H54 (cell line): Measurements from ENCODE around the gene IRF2BP2.

Experiments used
- DNase-seq: peaks from one replicate; pipeline ENCODE4 v3.0.0; 2011; ENCODE audit warnings: low spot score, mixed read lengths; ENCODE audit not compliant: insufficient read length
- FAIRE-seq: peaks from 3 replicates; lab custom pipeline; 2011; peaks lifted over from hg19 to GRCh38; lab: Jason Lieb, UNC
- POLR2A ChIP-seq: IDR thresholded peaks from 2 replicates; pipeline ENCODE4 v1.6.1; 2011; ENCODE audit warnings: low read depth, mild to moderate bottlenecking, low read length

The IRF2BP2 gene

GRCh38 chr1:234593771-234594504 is 16.0 kb downstream of the IRF2BP2 start:
- no peak for DNase-seq
- FAIRE-seq: no peak
- no peak for TF ChIP-seq POLR2A

GRCh38 chr1:234593109-234593508 is 16.9 kb downstream of the IRF2BP2 start:
- FAIRE-seq (no peak), DNase-seq (no peak)
- TF ChIP-seq POLR2A: no peak

- FAIRE-seq: no peak
- no peak for DNase-seq
- TF ChIP-seq POLR2A: no peak
These were observed 17.7 kb downstream of the IRF2BP2 start for GRCh38 chr1:234592240-234592639.

- no peak for DNase-seq
- TF ChIP-seq POLR2A: no peak
- no peak for FAIRE-seq
These were observed 18.8 kb downstream of the IRF2BP2 start for GRCh38 chr1:234591131-234591530.

GRCh38 chr1:234589854-234590620 is 19.9 kb downstream of the IRF2BP2 start:
- FAIRE-seq (no peak), DNase-seq (no peak)
- no peak for TF ChIP-seq POLR2A

- TF ChIP-seq POLR2A: no peak
- no peak for FAIRE-seq
- no peak for DNase-seq
These were observed 20.7 kb downstream of the IRF2BP2 start for GRCh38 chr1:234589064-234589800.

GRCh38 chr1:234588386-234588785 is 21.6 kb downstream of the IRF2BP2 start:
- FAIRE-seq: no peak
- TF ChIP-seq POLR2A: no peak
- DNase-seq: no peak

- no peak for TF ChIP-seq POLR2A
- DNase-seq (no peak), FAIRE-seq (no peak)
These were observed 23.0 kb downstream of the IRF2BP2 start for GRCh38 chr1:234586892-234587485.

GRCh38 chr1:234586304-234586703 is 23.7 kb downstream of the IRF2BP2 start:
- FAIRE-seq (no peak), DNase-seq (no peak)
- TF ChIP-seq POLR2A: no peak

- DNase-seq (no peak), FAIRE-seq (no peak)
- TF ChIP-seq POLR2A: no peak
These were observed 24.5 kb downstream of the IRF2BP2 start for GRCh38 chr1:234585330-234586055.

- FAIRE-seq (no peak), DNase-seq (no peak)
- TF ChIP-seq POLR2A: no peak
These were observed 25.1 kb downstream of the IRF2BP2 start for GRCh38 chr1:234584926-234585325.

- FAIRE-seq: no peak
- DNase-seq: no peak
- no peak for TF ChIP-seq POLR2A
These were observed 25.6 kb downstream of the IRF2BP2 start for GRCh38 chr1:234584420-234584805.
